Endodermal cell (in vitro differentiated cells): ENCODE results near the gene MYCN. TPM values are rescaled to one million over a fixed set of nuclear protein-coding genes. Genes with fewer than 3 reads are reported as not detected.

Experiments used
- DNase-seq: peaks from one replicate; pipeline ENCODE4 v3.0.0-alpha.2; 2017
- H3K27ac ChIP-seq: 2 replicates; pipeline ENCODE4 v1.5.1; 2013; ENCODE audit warnings: mild to moderate bottlenecking, low read depth, low read length, moderate library complexity
- H3K27me3 ChIP-seq: 2 replicates; pipeline ENCODE4 v1.6.1; 2013; ENCODE audit warnings: mild to moderate bottlenecking, low read length, moderate library complexity; ENCODE audit not compliant: insufficient read depth, control insufficient read depth, poor library complexity, severe bottlenecking
- H3K36me3 ChIP-seq: 2 replicates; pipeline ENCODE4 v1.7.0; 2013; ENCODE audit warnings: mild to moderate bottlenecking, low read length, moderate library complexity; ENCODE audit not compliant: control insufficient read depth, insufficient read depth
- H3K4me1 ChIP-seq: one replicate; pipeline ENCODE4 v1.7.0; 2013; ENCODE audit warnings: low read length; ENCODE audit not compliant: control insufficient read depth, insufficient read depth
- H3K4me3 ChIP-seq: 2 replicates; pipeline ENCODE4 v1.5.1; 2013; ENCODE audit warnings: mild to moderate bottlenecking, low read length, moderate library complexity
- H3K9ac ChIP-seq: 2 replicates; pipeline ENCODE4 v1.6.1; 2013; ENCODE audit warnings: mild to moderate bottlenecking, low read length, moderate library complexity; ENCODE audit not compliant: poor library complexity, severe bottlenecking; ENCODE audit errors: extremely low read depth
- H3K9me3 ChIP-seq: 2 replicates; pipeline ENCODE4 v1.6.1; 2013; ENCODE audit warnings: mild to moderate bottlenecking, low read length, moderate library complexity; ENCODE audit not compliant: control insufficient read depth
- H3K27ac Mint-ChIP-seq: 2 replicates; pipeline ENCODE4 v1.8.0; 2020; ENCODE audit warnings: mixed read lengths
- H3K27me3 Mint-ChIP-seq: 2 replicates; pipeline ENCODE4 v1.8.0; 2021; ENCODE audit warnings: mild to moderate bottlenecking, mixed read lengths; ENCODE audit not compliant: insufficient read depth
- H3K36me3 Mint-ChIP-seq: 2 replicates; pipeline ENCODE4 v1.8.0; 2020; ENCODE audit warnings: low read depth, mixed read lengths
- H3K4me1 Mint-ChIP-seq: 2 replicates; pipeline ENCODE4 v1.8.0; 2020; ENCODE audit warnings: mixed read lengths
- H3K4me3 Mint-ChIP-seq: 2 replicates; pipeline ENCODE4 v1.8.0; 2020; ENCODE audit warnings: mild to moderate bottlenecking, moderate library complexity, mixed read lengths
- H3K9me3 Mint-ChIP-seq: 2 replicates; pipeline ENCODE4 v1.8.0; 2020; ENCODE audit warnings: mild to moderate bottlenecking, mixed read lengths
- CTCF ChIP-seq: fragments of 200-600 bp; sonication (generic); conservative IDR thresholded peaks from 2 replicates; pipeline ENCODE4 v1.5.0; 2021; ENCODE audit warnings: antibody characterized with exemption, mild to moderate bottlenecking
- WGBS, 2 experiments: methylation state at CpG; one replicate each; pipeline versions ENCODE4 v1.1.5 to v1.1.7; 2013; ENCODE audit warnings: missing lambda C conversion rate in 2 of 2, mixed read lengths in 1 of 2; ENCODE audit not compliant: insufficient coverage in 1 of 2, insufficient read length in 1 of 2; 5-methylcytosine and 5-hydroxymethylcytosine counted together
- total RNA-seq, 2 donors: library from RNA; stranded (reverse); fragmentation: NEBNext Ultra II Directional in 1 of 2; extraction: Animal tissue kit (Norgen Biotek cat#: 25700) in 1 of 2; gene quantifications; 2 replicates in 1 of 2; 3 replicates in 1 of 2; pipeline ENCODE4 v1.2.1, GENCODE V29; 2021

Gene MYCN
- total RNA-seq, 2 donors from 2014 or later, result 36.8 to 52.3 TPM

GRCh38 chr2:15911686-15912085 is 28.7 kb upstream of the MYCN start:
- Mint-ChIP-seq H3K9me3 (no peaks in the 10 kb centered on the region), H3K4me1 (no peaks in the 10 kb centered on the region), H3K36me3 (no peaks in the 10 kb centered on the region), H3K4me3 (no peak overlapping the region), H3K27ac (no peak overlapping the region), H3K27me3 (peaks cover 2% of the 10 kb centered on the region)
- no peak overlapping the region for H3K4me3 ChIP-seq
- TF ChIP-seq CTCF, result no peak
- H3K27me3 ChIP-seq, result no peaks in the 10 kb centered on the region
- no peak overlapping the region for H3K27ac ChIP-seq
- H3K36me3 ChIP-seq, result no peaks in the 10 kb centered on the region
- H3K9ac ChIP-seq, result no peak overlapping the region
- H3K4me1 ChIP-seq, result no peaks in the 10 kb centered on the region
- 97% methylated on average over 2 of the region's 3 CpGs; no CpG with 5 or more reads in 1 of the 2 experiments for WGBS, 2 experiments
- no peaks in the 10 kb centered on the region for H3K9me3 ChIP-seq
- DNase-seq, result no peak

GRCh38 chr2:15912203-15912602 is 28.1 kb upstream of the MYCN start:
- Histone ChIP-seq H3K27me3 (no peaks in the 10 kb centered on the region), H3K36me3 (no peaks in the 10 kb centered on the region), H3K4me3 (no peak overlapping the region), H3K27ac (no peak overlapping the region), H3K4me1 (no peaks in the 10 kb centered on the region), H3K9me3 (no peaks in the 10 kb centered on the region), H3K9ac (no peak overlapping the region)
- WGBS, 2 experiments, result 81 to 89% methylated on average over 7 to 10 of the region's 10 CpGs
- Mint-ChIP-seq H3K4me1 (no peaks in the 10 kb centered on the region), H3K4me3 (no peak overlapping the region), H3K9me3 (no peaks in the 10 kb centered on the region), H3K36me3 (no peaks in the 10 kb centered on the region), H3K27me3 (peaks cover 2% of the 10 kb centered on the region), H3K27ac (no peak overlapping the region)
- peak; percentile 28 for DNase-seq
- TF ChIP-seq CTCF, result no peak

GRCh38 chr2:15913146-15913545 is 27.2 kb upstream of the MYCN start:
- peak; percentile 26 for DNase-seq
- Mint-ChIP-seq H3K27ac (no peak overlapping the region), H3K4me3 (no peak overlapping the region), H3K27me3 (peaks cover 2% of the 10 kb centered on the region), H3K36me3 (no peaks in the 10 kb centered on the region), H3K4me1 (no peaks in the 10 kb centered on the region), H3K9me3 (no peaks in the 10 kb centered on the region)
- no peaks in the 10 kb centered on the region for H3K27me3 ChIP-seq
- no peak overlapping the region for H3K27ac ChIP-seq
- 95 to 98% methylated on average over 8 to 9 of the region's 9 CpGs for WGBS, 2 experiments
- no peaks in the 10 kb centered on the region for H3K36me3 ChIP-seq
- H3K9me3 ChIP-seq, result no peaks in the 10 kb centered on the region
- TF ChIP-seq CTCF, result no peak
- H3K4me3 ChIP-seq, result no peak overlapping the region
- no peak overlapping the region for H3K9ac ChIP-seq
- H3K4me1 ChIP-seq, result no peaks in the 10 kb centered on the region
